ENCODE data around the gene C10orf71.

Gene C10orf71

DNA sequence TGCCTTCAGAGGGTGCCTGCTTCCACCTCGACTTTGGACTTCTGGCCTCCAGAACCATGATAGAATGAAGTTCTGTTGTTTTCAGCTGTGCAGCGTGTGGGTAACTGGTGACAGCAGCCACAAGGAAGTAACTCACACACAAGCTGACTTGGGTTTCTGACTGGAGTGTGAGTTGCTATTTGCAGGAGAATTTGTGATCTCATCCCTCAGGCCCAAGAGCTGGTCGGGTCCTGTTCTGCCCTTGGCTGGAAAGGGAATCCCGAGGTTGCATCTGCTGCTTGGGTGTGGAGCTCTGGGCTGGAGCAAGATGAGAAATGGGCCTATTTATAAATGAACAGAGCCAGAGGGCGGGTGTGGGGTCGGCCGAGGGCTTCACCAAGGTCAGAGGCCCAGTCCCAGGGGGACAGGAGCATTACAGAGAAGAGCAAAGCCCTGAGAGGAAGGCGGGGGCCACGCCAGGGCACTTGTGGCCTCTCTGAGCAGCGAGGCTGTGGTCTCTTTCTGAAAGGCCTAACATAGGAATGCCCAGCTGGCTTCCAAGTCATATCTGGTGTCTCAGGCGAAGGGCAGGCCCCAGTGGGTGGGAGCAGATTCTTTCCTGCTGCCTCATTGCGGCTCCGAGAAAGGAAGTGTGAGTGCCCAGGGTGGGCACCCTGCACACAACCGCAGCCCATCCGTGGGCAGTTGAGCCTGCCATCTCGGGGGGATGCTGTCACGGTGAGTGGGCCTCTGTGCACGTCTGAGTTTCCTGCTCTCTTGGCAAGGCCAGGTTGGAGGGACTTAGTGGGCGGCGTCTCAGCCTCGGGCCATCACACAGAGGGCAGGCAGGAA lies 26.5 kb upstream of the C10orf71 start:
- DNase-seq (ENCODE audit: low read depth, low spot score) = no peak
- H3K27ac ChIP-seq = no peak overlapping the region

DNA sequence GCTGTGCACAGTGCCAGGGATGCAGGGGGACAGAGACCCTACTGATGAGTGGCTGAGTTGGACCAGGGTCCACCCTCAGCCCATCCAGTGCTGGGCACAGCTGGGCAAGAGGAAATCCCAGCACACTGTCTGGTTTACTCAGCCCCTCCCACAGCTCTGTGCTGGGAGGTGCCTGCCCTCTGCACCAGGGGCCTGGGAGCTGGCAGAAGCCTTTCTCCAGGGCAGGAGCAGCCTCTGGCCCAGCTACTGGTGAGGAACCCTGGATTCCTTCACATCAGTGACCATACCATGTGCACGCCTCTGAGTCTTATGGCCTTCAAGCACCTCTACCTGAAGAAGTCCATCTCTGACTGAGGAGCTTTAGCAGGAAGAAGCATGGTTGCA lies 25.9 kb upstream of the C10orf71 start:
- H3K27ac ChIP-seq = no peak overlapping the region
- no peak for DNase-seq (ENCODE audit: low read depth, low spot score)

- no peak overlapping the region for H3K27ac ChIP-seq
- no peak for DNase-seq (ENCODE audit: low read depth, low spot score)
These were observed 25.3 kb upstream of the C10orf71 start for GRCh38 chr10:49273626-49274025.

DNA sequence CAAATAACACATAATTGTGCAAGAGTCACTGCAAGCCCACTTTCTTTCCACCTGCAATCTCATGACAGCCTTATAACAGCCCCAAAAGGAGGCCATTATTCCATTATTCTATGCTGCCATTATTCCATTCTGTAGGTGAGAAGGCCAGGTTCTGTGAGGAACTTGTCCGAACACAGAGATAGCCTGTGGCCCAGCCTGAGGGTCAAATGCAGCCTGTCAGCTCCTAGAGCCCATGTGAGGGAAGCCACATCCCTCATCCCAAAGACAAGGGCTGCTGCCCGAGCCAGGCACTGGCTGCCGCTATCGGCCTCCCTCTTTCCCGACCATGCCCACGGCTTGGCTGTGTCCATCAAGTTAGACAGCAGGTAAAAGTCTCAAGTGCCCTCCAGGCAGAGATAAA lies 24.1 kb upstream of the C10orf71 start:
- H3K27ac ChIP-seq = no peak overlapping the region
- no peak for DNase-seq (ENCODE audit: low read depth, low spot score)

DNA sequence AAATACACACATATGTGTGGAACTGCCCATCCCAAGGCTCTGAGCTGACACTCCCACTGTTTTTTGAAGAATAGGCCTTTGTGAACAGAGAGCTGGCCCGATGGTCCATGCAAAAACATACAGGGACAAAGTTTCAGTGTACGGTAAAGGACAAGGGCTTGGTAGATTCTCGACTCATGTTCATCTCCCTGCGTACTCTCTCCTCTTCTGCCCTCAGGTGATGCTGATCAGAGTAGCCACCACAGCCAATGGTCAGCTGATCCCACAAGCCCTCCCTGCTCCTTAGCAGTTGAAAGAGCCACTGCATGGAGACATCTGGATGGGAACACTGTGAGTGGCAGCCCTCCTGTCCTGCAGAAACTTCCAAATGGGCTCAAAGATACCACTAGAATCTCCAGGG lies 23.1 kb upstream of the C10orf71 start:
- DNase-seq (ENCODE audit: low read depth, low spot score) = no peak
- no peak overlapping the region for H3K27ac ChIP-seq

DNA sequence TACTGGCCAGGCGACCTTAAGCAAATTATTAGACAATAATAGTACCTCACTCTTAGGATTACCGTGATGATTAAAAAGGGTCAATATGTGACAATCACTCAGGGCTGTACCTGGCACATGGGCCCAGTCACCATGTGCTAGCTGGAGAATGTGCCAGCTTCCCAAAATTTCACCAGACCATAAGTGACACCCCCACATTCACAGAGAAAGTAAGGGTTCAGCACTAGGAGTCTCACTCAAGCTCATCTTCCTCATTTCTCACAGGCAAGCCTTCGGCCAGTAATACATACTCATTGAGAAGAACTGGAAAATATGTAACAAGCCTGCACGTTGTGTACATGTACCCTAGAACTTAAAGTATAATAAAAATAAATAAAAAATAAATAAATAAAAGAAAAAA lies 22.4 kb upstream of the C10orf71 start:
- H3K27ac ChIP-seq = no peak overlapping the region
- DNase-seq (ENCODE audit: low read depth, low spot score) = no peak

GRCh38 chr10:49277973-49278372 lies 21.0 kb upstream of the C10orf71 start:
- DNase-seq (ENCODE audit: low read depth, low spot score) = no peak
- no peak overlapping the region for H3K27ac ChIP-seq

GRCh38 chr10:49278497-49278981 lies 20.4 kb upstream of the C10orf71 start:
- H3K27ac ChIP-seq = no peak overlapping the region
- no peak for DNase-seq (ENCODE audit: low read depth, low spot score)

DNA sequence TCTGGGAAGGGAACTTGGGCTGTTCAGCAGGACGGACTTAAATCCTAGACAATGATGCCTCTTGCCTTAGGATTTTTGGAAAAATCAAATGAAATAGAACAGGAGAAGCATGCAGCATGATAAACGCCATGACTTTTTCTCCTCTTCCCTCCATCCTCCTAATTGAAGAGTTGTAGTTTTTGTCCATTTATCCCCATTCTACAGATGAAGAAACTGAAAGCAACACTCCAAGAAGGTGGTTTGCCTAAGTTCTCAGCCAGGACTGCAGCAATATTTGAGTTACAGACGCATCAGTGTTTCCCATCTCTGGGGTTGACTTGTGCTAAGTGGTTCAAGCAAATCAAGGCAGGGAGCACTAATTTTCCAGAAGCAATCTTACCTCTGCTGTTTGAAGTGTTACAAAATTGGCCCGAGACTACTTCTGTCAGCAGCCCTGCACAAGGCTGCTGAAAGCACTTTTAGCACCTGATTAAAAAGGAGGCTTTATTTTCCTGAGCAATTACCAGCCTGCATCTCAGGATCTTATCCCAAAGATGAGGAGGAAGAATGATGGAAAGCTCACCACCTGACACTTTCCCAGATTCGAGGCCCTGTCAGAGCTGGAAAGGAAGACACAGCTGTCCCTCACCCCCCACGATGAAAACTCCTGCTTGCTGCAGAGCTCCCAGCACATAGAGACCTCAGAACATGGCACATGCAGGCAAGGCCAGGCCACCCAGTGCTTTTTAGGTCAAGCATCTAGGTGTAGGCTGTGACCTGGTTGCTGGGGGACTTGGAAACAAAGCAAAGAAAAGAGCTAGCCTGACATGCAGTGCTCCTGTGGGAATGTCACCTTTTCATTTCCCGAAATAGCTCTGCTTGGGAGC lies 19.7 kb upstream of the C10orf71 start:
- DNase-seq (ENCODE audit: low read depth, low spot score) = no peak
- H3K27ac ChIP-seq = no peak overlapping the region

- no peak overlapping the region for H3K27ac ChIP-seq
- no peak for DNase-seq (ENCODE audit: low read depth, low spot score)
These were observed 19.0 kb upstream of the C10orf71 start for GRCh38 chr10:49280001-49280408.

- no peak overlapping the region for H3K27ac ChIP-seq
- DNase-seq (ENCODE audit: low read depth, low spot score) = no peak
These were observed 17.5 kb upstream of the C10orf71 start for GRCh38 chr10:49281461-49281860.

DNA sequence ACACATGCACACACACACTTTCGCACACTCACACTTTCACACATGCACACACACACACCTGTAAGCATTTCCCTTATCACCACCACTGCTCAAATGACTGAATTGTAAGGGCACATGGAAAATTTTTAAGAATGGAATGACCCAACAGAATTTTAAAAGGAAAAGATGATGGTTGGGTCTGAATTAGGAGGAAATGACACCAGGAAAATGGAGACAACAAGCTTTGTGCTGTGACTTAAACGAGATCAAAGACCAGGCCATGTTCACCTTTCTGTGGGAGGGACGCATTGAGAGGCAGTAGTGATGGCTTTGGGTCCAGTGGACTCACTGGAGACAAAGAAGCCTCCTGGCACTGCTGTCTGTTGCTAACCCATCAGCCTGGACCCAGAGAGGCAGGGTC lies 16.7 kb upstream of the C10orf71 start:
- DNase-seq (ENCODE audit: low read depth, low spot score) = no peak
- H3K27ac ChIP-seq = no peak overlapping the region

- no peak overlapping the region for H3K27ac ChIP-seq
- DNase-seq (ENCODE audit: low read depth, low spot score) = no peak
These were observed 16.1 kb upstream of the C10orf71 start for GRCh38 chr10:49282879-49283341.

- no peak overlapping the region for H3K27ac ChIP-seq
- no peak for DNase-seq (ENCODE audit: low read depth, low spot score)
These were observed 15.5 kb upstream of the C10orf71 start for GRCh38 chr10:49283491-49283890.

DNA sequence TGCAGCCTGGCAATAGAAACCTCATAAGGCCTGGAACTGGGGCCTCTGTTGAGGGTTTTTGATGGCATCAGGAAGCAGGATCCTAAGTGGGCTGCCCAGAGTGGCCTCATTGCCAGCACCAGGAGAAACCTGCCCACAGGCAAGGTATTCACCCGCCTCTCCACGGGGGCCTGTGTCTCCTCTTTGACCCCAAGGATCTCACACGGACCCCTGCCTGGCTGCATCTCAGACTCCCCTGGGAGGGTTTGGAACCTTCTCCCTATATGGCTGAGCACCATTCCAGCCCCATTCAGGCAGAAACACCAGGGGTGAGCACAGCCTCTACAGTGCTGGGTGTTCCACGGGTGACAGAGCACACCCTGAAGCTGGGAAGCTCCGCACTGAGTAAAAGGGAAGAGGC lies 14.6 kb upstream of the C10orf71 start:
- no peak overlapping the region for H3K27ac ChIP-seq
- no peak for DNase-seq (ENCODE audit: low read depth, low spot score)

- no peak for DNase-seq (ENCODE audit: low read depth, low spot score)
These were observed 13.7 kb upstream of the C10orf71 start for GRCh38 chr10:49285232-49285631.

GRCh38 chr10:49286686-49287085 lies 12.3 kb upstream of the C10orf71 start:
- no peak for DNase-seq (ENCODE audit: low read depth, low spot score)
- H3K27ac ChIP-seq = no peak overlapping the region

More at GRCh38 chr10:49285232-49285631, 13.7 kb upstream of the C10orf71 start:
- no peak overlapping the region for H3K27ac ChIP-seq

- DNase-seq (ENCODE audit: low read depth, low spot score) = no peak
- no peak overlapping the region for H3K27ac ChIP-seq
These were observed 11.2 kb upstream of the C10orf71 start for GRCh38 chr10:49287689-49288340.

DNA sequence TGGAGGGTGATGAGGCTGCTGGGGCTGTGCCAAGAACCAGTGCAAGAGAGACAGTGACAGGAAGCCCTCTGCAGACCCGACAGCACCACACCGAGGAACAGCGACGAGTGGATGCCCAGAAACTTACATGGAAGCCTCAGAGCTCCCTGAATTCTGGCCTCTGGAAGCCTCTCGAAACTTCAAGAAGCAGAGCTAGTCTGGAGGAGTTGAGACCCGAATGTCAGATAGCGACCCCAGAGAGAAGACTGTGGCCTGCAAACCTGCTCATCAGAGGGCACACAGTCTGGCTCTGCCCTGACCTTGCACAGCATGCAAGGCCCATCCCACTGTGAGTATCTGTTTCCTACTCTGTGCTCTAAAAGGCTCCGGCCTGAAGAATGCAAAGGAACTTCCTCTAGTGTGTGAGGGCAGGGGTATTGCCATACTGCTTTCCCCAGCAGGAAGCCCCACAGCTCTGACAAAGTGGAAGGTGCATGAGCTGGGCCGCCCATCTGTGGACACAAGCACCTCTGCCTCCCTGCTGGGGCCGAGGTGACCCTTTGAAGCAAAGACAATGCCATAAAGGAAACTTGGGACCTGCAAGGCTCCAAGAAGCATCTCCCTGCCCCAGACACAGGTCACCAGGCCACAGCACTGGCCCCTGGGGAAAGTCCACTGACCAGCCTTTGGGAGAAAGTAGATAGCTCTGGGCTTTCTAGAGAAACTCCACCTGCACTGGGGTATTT lies 10.5 kb upstream of the C10orf71 start:
- no peak overlapping the region for H3K27ac ChIP-seq

DNA sequence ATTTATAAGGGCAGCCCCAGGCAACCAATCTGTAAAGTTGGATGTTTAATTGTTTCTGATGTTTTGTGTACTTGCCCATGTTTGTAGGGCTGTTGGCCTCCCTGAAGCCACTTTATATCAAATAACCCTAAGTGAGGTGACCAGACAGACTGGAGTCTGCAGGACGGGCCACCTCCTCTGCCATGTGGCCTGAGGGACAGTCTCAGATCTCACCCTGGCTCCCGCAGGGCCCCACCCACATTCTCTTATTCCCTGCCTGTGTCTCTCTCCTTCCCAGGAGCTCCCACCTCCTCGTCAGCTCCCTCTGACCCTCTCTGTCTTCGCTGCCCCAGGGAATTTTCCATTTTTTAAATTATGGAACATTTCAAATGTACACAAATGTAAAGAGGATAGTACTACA lies 9.5 kb upstream of the C10orf71 start:
- no peak for DNase-seq (ENCODE audit: low read depth, low spot score)
- H3K27ac ChIP-seq = no peak overlapping the region

More for the DNA sequence above, 10.5 kb upstream of the C10orf71 start:
- DNase-seq (ENCODE audit: low read depth, low spot score) = no peak

Data from epithelial cell of prostate (primary cell).